ENCODE measurements around the gene CD300LF.

DNA sequence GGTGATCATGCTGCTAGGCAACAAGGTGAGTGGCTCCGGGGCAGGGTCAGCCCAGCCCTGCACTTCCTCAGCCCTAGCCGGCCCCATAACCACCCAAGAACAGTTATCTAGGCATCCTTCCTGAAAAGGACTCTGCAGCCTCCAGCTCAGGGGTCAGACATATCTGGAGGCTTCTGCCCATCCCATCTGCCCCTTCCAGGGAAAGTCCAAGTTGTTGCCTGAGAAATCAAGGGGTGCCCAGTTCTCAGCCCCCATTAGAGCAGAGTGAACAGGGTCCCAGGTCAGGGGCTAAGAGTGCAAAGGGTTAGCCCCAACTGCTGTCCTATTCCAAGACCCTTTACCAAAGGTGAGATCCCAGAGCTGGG, 31.6 kb upstream of the CD300LF start:
- TF ChIP-seq, protein P1, sequence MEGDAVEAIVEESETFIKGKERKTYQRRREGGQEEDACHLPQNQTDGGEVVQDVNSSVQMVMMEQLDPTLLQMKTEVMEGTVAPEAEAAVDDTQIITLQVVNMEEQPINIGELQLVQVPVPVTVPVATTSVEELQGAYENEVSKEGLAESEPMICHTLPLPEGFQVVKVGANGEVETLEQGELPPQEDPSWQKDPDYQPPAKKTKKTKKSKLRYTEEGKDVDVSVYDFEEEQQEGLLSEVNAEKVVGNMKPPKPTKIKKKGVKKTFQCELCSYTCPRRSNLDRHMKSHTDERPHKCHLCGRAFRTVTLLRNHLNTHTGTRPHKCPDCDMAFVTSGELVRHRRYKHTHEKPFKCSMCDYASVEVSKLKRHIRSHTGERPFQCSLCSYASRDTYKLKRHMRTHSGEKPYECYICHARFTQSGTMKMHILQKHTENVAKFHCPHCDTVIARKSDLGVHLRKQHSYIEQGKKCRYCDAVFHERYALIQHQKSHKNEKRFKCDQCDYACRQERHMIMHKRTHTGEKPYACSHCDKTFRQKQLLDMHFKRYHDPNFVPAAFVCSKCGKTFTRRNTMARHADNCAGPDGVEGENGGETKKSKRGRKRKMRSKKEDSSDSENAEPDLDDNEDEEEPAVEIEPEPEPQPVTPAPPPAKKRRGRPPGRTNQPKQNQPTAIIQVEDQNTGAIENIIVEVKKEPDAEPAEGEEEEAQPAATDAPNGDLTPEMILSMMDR (IDR thresholded peaks at IDR 0.05), result no peak
- no peak for TF ChIP-seq POLR2A (IDR thresholded peaks at IDR 0.05)
